NCI-H82 treated with DMSO at 0.1 percent for 48 hours (cell line): Measurements from ENCODE around the gene PASD1.
"Not testable (repeated sequence)": the region's sequence is repeated elsewhere in the genome, so short reads cannot be mapped to it uniquely, and the experiment has no call there.

Experiments
- DNase-seq: peaks from one replicate; lab custom pipeline; 2025; ENCODE audit not compliant: unreplicated experiment; lab: John Stamatoyannopoulos, UW

PASD1 gene, protein sequence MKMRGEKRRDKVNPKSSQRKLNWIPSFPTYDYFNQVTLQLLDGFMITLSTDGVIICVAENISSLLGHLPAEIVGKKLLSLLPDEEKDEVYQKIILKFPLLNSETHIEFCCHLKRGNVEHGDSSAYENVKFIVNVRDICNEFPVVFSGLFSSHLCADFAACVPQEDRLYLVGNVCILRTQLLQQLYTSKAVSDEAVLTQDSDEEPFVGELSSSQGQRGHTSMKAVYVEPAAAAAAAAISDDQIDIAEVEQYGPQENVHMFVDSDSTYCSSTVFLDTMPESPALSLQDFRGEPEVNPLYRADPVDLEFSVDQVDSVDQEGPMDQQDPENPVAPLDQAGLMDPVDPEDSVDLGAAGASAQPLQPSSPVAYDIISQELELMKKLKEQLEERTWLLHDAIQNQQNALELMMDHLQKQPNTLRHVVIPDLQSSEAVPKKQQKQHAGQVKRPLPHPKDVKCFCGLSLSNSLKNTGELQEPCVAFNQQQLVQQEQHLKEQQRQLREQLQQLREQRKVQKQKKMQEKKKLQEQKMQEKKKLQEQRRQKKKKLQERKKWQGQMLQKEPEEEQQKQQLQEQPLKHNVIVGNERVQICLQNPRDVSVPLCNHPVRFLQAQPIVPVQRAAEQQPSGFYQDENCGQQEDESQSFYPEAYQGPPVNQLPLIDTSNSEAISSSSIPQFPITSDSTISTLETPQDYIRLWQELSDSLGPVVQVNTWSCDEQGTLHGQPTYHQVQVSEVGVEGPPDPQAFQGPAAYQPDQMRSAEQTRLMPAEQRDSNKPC

DNA sequence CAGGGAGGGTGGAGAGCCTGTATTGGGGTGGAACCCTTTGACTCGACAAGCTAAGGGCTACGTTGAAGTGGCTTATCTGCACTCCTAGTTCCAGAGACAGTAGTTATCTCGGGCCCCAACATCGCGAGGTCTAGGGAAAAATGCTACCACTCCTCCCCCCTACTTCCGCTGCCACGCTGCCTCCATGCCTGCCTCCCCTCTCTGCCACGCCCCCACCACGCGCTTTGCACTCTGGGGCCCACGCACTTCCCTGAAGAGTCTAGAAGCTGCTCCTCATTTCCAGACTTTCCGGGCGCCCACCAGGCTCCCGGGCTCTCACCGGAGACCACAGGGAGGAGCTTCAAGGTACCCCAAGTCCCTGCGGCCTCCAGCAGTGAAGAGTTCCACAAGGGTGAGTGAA, at the start of gene PASD1:
Gene PASD1 (plus strand): TSS at position 227 of the 400 bp plus-strand sequence. CDS start 37,879 bp downstream, outside the sequence.
- no peak for DNase-seq

DNA sequence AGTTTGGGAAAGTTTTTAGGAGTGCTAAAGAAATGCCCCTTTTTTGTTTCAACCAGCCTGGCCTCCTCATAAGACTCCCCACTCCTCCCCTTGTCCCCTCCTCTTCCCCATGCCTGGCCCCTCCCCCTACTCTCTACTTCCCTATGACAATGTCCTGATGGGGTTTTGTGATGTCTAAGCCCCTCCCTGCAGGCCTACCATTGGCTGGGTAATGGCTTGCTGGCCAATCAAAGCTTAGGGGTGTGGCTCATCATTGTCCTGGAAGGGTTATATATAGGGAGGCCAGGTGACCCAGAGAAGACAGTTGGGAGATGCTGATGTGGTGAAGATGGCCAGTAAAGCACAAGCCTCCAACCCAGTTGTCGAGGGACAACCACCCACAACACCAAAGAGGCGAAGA, 48.2 kb upstream of the PASD1 start:
- DNase-seq = no peak

DNA sequence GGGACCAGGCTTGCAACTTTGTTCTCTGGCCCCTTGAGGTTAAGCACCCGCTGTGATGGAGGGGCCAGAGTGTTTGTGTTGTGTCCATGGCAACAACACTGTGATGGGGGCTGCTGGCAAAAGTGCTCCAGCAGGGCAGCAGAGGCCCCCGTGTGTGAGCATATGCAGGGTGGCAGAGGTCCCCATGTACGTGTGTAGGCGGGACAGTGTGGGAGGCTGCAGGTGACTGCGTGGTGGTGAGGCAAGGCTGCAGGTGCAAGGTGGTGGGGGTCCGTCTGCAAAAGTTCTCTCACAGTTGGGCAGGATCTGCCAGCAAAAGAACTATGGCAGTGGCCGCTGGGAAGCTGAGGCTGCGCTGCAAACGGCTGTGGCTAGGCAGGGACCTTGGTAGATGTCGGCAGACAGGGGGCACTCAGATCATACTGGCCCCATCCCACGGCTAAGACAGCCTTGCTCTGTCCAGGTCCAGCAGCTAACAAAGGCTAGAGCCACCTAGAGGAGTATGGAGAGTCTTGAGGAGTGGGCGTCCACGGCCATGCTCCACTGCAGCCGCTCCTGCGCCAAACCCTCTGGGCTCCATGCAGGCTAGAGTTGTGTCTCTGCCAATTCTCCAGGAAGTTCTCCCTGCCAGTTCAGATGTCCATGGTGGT, 46.8 kb upstream of the PASD1 start:
- DNase-seq = no peak

DNA sequence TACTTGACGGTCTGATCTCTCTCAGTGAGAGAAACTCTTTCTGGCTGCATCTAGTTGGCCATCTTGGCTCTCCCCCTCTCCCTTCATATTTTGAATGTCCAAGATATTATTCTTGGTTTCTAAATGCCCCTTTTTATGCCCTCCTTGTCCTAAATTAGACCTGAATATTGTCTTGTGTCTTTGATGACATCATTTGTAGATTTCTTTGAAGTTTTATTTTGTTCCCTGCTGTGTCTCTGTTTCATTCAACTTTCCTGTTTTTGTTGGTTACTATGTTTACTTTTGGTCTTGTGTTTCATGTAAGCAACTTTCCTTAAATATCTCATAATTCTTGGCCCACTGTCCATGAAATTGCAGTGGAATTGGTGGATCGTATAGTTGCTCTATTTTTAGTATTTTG, 46.1 kb upstream of the PASD1 start:
- no peak for DNase-seq

DNA sequence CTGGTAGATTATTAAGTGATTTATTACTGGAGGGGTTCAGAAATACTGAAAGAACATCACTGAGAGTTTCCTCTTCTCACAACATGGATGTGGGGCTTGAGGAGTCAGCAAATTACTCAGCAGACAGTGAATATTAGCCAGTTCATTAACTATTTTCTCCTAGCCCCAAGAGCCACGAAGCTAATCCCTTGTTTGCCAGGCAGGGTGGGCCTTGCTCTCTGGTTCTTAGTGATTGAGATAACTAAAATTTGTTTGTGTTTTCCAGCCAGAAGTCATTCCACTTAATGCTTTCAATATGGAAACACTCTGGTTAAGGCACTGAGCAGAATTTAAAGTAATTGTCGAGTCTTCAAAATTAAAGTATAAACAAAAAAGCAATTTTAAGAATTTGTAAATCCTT, 40.1 kb upstream of the PASD1 start:
- DNase-seq = no peak

DNA sequence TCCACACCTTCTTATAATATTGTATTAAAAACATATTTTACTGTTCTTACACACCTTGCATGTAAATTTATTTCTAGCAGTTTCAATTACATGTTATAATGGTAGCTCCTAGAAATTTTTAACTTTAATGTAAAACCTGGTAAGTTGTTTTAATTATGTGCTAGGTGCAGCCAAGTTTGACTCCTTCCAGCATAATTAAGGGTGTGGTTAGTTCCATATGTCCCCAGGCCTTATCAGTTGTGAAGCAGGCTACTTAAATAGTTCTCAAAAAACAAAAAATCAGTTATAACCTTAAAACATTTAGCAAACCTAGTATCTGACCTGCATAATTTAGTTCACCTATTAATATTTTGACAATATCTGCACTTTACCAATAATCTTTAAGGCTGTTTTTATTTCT, 26.9 kb upstream of the PASD1 start:
- no peak for DNase-seq

DNA sequence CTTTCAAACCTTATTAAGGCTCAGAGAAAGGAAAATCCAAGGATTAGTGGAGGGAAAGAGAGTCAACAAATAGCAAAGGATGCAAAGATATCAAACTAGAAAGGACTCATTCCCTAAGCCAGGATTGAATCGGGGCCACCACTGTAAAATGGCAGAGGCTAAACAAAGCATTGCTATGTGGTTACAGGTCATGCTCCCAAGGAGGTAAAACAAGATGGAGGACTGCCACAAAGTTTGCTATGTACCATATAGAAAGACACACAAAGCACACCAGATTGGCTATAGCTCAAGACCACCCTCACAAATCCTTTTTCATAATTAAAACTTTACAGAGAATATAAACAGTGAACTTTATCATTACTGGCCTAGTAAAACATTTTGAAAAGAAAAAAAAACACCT, 25.9 kb upstream of the PASD1 start:
- peak; percentile 26 for DNase-seq

DNA sequence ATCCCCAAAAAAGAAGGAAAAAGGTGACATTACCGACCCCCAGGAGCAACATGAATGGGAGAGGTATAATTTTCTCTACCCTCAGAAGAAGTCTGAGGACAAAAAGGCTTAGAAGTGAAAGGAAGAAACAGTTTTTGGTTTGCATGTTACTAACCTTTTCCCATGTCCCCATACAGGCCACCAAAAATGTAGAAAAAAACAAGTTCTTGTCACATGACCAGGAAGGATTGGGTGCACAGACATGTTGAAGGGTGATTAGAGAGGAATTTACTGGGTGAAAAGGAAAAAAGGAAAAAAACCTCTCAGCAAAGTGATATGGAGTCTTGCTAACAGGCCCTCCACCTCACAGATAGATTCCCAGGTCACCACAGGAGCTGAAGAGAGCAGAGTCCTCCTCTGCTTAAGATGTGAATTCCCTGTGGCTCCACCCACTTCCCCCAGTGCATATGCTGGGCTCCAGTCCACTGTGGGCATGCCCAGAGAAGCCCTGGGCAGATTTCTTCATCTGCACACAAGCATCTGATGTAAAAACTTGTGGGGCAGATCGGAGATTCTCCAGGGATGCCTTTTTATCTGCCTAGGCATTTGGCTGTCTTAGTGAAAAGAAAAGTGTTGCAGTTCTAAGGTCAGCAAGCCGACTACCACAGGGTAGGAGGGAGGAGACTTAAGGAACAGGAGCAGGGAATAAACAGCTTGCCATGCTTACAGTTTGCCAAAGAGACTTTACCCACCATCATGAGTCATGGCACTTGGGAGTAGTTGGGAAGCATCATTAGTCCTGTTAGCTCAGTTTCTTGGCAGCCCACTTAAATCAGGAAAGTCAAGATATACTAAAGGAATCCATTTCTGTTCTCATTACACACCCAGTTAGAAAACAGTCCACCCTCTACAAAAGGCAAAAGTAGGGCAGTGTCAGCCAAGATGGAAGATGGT, 25.0 kb upstream of the PASD1 start:
- DNase-seq = no peak

DNA sequence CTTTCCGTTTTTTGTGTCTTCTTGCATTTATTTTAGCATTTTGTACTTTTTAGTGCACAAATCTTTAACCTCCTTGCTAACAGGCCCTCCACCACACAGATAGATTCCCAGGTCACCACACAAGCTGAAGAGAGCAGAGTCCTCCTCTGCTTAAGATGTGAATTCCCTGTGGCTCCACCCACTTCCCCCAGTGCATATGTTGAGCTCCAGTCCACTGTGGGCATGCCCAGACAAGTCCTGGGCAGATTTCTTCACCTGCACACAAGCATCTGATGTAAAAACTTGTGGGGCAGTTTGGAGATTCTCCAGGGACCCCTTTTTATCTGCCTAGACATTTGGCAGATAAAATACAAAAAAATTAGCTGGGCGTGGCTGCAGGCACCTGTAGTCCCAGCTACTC, 19.8 kb upstream of the PASD1 start:
- DNase-seq = no peak

DNA sequence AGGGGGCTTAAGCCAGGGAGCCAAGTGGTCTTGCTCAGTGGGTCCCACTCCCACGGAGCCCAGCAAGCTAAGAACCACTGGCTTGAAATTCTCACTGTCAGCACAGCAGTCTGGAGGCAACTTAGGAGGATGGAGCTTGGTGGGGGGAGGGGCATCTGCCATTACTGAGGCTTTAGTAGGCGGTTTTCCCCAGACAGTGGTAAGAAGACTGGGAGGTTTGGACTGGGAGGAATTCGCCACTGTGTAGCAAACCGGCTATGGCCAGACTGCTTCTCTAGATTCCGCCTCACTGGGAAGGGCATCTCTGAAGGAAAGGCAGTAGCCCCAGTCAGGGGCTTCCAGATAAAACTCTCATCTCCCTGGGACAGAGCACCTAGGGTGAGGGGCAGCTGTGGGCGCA, 17.2 kb upstream of the PASD1 start:
- DNase-seq = not testable (repeated sequence)

DNA sequence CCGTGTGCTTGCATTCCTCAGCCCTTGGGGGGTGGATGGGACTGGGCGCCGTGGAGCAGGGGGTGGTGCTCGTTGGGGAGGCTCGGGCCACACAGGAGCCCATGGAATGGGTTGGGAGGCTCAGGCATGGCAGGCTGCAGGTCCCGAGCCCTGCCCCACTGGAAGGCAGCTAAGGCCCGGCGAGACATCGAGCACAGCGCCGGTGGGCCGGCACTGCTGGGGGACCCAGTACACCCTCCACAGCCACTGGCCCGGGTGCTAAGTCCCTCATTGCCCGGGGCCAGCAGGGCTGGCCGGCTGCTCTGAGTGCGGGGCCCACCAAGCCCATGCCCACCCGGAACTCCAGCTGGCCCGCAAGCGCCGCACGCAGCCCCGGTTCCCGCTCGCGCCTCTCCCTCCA, 12.3 kb upstream of the PASD1 start:
- DNase-seq = not testable (repeated sequence)

DNA sequence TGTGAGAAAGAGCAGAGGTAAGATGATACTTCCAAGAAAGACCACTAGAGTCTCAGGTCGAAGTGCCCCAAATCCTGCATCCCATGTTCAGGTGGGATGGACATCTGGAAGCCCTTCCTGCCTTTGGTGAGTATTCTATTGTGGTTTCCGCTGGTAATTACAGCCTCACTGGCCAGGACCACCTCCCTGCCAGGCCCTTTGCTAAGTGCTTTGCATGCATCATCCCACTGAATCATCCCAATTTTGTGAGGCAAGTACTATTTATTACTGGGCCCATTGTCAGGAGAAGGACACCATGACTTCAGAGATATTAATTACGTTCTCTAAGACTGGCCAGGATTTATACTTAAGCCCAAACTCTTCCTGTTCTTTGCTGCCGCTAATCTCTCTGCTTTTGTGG, 10.7 kb upstream of the PASD1 start:
- DNase-seq = no peak

DNA sequence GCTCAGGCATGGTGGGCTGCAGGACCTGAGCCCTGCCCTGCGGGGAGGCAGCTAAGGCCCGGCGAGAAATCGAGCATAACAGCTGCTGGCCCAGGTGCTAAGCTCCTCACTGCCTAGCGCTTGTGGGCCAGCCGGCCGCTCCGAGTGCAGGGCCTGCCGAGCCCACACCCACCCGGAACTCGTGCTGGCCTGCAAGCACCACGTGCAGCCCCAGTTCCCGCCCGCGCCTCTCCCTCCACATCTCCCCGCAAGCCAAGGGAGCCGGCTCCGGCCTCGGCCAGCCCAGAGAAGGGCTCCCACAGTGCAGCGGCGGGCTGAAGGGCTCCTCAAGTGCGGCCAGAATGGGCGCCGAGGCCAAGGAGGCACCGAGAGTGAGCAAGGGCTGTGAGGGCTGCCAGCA, 8.2 kb upstream of the PASD1 start:
- DNase-seq = not testable (repeated sequence)

DNA sequence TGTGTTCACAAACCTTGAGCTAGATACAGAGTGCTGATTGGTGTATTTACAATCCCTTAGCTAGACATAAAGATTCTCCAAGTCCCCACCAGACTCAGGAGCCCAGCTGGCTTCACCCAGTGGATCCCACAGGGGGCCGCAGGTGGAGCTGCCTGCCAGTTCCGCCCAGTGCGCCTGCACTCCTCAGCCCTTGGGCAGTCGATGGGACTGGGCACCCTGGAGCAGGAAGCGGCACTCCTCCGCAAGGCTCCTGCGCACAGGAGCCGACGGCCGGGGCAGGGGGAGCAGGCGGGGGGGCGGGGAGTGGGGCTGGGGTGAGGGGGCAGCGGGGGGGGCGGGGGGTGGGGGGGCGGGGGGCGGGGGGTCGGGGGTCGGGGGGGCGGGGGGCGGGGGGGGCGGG, 990 bp upstream of the PASD1 start:
- DNase-seq = not testable (repeated sequence)

DNA sequence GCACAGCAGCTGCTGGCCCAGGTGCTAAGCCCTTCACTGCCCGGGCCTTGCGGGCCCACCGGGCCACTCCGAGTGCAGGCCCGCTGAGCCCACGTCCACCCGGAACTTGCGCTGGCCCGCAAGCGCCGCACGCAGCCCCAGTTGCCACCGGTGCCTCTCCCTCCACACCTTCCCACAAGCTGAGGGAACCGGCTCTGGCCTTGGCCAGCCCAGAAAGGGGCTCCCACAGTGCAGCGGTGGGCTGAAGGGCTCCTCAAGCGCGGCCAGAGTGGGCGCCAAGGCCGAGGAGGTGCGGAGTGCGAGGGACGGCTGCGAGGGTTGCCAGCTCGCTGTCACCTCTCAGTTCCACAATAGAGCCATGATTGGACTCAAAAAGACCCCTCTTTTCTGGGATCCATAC, 472 bp upstream of the PASD1 start:
- DNase-seq = not testable (repeated sequence)

DNA sequence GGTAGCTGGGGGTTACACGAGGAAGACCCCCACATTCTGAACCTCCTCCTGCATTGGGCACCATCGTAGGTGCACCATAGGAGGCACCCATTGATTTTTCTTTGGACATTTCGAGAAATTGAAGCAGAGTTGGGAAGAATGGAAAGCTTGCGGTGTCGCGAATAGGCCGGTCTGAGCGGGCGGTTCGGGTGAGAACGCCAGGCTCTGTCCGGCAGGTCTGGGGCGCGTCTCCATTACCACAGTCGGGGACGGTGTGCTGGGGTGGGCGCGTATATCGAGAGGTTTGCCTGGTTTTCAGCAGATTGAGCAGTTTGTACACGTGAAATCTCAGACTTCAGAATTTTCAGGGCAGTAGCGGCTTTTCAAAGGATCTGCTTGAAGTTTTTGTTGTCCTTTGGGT, 560 bp downstream of the PASD1 start:
- DNase-seq = no peak

DNA sequence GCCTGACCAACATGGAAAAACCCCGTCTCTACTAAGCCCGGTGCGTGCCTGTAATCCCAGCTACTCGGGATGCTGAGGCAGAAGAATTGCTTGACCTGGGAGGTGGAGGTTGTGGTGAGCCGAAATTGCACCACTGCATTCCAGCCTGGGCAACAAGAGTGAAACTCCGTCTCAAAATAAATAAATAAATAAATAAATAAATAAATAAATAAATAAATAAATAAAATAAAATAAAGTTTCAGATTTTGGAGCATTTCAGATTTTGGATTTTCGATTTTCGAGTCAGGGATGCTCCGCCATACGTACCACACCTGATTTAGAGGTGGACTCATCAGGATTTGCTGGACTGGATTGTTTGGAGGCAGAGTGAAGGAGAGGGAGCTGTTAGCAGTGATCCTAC, 3.4 kb downstream of the PASD1 start:
- not testable (repeated sequence) for DNase-seq

DNA sequence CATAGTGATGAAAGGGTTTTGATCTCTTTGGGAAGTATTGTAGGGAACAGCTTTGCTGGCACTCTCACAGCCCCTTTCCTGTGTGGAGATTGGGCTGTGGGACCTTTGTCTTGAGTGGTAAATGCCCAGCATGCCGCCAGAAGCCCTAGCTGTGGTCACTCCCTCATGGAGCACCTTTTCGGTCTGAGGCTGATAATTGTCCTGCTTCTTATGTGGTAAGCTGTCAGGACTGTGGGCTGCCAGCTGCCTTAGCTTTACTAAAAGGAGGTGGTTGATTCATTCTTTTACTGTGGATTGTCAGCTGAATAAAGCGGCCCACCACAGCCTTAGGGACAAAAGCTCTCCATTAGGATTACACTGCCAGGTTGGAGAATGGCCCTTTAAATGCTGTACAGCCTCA, 7.1 kb downstream of the PASD1 start:
- no peak for DNase-seq

DNA sequence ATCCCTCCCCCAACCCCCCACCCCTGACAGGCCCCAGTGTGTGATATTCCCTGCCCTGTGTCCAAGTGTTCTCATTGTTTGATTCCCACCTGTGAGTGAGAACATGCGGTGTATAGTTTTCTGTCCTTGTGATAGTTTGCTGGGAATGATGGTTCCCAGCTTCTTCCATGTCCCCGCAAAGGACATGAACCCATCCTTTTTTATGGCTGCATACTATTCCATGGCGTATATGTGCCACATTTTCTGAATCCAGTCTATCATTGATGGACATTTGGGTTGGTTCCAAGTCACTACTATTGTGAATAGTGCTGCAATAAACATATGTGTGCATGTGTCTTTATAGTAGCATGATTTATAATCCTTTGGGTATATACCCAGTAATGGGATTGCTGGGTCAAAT, 29.9 kb downstream of the PASD1 start:
- not testable (repeated sequence) for DNase-seq

DNA sequence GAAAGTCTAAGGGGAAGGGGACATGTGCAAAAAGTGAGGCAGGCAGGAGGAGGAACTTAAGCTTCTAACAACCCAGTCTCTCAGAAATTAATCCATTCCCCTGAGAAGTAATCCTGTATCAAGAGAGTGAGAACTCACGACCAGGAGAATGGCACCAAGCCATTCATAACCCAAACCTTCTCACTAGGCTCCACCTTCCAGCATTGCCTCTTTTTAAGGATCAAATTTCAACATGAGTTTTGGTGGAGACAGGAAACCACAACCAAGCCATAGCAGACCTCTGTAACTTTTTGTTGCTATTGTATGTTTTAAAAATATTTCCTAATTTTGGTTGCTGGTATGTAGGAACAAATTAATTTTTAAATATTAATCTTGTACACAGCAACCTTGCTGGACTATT, 32.8 kb downstream of the PASD1 start:
- DNase-seq = peak; percentile 52

DNA sequence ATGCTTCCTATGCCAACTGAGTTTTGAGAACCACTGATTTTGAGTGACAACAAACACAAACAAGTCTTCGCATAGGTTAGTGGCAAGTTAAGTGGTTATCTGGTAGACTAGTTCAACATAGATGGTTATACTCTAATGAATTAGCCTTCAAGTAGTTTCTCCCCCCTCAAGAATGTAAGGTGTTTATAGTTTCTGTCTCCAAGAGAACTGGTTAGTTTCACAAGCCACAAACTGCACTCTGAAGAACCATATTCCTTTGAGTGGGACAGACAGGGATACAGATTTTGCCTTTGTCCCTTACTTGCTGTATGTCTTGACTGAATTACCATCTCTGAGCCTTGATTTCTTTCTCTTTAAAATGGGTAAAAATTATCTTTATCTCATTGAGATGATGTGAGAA, 41.5 kb downstream of the PASD1 start:
- no peak for DNase-seq
